ENCODE results near the gene CDK19.
"Not testable (repeated sequence)": the region's sequence is repeated elsewhere in the genome, so short reads cannot be mapped to it uniquely, and the experiment has no call there.

CDK19 gene

DNA sequence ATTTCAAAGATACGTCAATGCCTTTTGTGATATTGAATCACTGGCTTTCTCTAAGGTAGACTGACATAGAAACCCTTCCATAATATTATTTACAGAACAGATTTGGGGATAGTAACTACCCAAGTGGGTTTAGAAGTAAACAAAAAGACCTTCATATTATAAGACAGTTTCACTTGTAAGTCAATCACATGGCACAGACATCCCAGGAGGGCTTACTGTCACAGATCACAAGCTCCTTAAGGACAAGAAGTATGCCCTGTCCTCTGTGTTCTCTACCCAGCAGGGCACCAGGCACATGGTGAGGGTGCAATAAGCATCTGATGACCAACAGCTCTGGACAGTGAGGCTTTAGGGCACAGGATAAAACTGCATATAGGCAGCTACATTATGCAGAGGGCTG lies 203.0 kb downstream of the CDK19 start:
- peaks cover 15% of the 10 kb centered on the region for H3K4me1 ChIP-seq (ENCODE audit: control insufficient read depth, insufficient read depth, low read length)
- H3K4me3 ChIP-seq (ENCODE audit: low read depth, low read length): no peak overlapping the region
- no peak overlapping the region for H3K9ac ChIP-seq (ENCODE audit: low read depth, low read length)
- H3K9me3 ChIP-seq (ENCODE audit: control insufficient read depth, insufficient read depth, low read length): no peaks in the 10 kb centered on the region
- no peaks in the 10 kb centered on the region for H3K27me3 ChIP-seq (ENCODE audit: control insufficient read depth, insufficient read depth, low read length)
- H3K36me3 ChIP-seq (ENCODE audit: control insufficient read depth, insufficient read depth, low read length): no peaks in the 10 kb centered on the region

DNA sequence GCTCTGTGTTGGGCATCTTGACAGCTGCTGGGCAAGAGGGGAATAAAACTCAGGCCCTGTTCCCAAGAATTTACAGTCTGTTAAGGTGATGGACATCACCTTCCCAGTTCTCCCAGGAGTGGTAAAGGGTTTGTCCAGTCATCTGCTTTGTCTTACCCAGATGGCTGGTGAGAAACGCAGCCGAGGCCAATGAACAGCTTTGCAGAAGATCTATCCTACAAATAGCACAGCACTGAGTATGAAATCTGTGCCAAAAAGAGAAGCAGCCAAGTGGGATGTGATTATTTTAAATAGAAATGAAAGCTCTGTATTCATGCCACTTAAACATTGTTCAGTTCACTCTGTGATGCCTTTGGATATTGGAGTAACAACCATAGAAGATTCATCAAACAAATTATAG lies 206.2 kb downstream of the CDK19 start:
- no peaks in the 10 kb centered on the region for H3K27me3 ChIP-seq (ENCODE audit: control insufficient read depth, insufficient read depth, low read length)
- H3K4me1 ChIP-seq (ENCODE audit: control insufficient read depth, insufficient read depth, low read length): peaks cover 15% of the 10 kb centered on the region
- H3K36me3 ChIP-seq (ENCODE audit: control insufficient read depth, insufficient read depth, low read length): no peaks in the 10 kb centered on the region
- H3K9ac ChIP-seq (ENCODE audit: low read depth, low read length): no peak overlapping the region
- H3K4me3 ChIP-seq (ENCODE audit: low read depth, low read length): no peak overlapping the region
- H3K9me3 ChIP-seq (ENCODE audit: control insufficient read depth, insufficient read depth, low read length): no peaks in the 10 kb centered on the region

DNA sequence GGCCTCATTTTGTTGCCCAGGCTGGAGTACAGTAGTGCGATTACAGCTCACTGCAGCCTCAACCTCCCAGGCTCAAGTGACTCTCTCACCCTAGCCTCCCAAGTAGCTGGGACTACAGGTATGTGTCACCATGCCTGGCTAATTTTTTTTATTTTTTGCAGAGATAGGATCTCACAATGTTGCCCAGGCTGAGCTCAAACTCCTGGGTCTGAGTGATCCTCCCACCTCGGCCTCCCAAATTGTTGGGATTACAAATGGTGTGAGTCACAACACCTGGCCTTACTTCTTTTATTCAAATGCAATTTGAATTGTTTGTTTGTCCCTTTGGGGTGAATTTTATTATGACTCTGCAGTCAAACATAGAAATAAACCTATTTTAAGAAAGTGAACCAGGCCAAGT lies 207.1 kb downstream of the CDK19 start:
- Histone ChIP-seq H3K9ac (ENCODE audit: low read depth, low read length) (no peak overlapping the region), H3K27me3 (ENCODE audit: control insufficient read depth, insufficient read depth, low read length) (no peaks in the 10 kb centered on the region), H3K4me3 (ENCODE audit: low read depth, low read length) (no peak overlapping the region), H3K4me1 (ENCODE audit: control insufficient read depth, insufficient read depth, low read length) (peaks cover 15% of the 10 kb centered on the region), H3K9me3 (ENCODE audit: control insufficient read depth, insufficient read depth, low read length) (no peaks in the 10 kb centered on the region), H3K36me3 (ENCODE audit: control insufficient read depth, insufficient read depth, low read length) (no peaks in the 10 kb centered on the region)

DNA sequence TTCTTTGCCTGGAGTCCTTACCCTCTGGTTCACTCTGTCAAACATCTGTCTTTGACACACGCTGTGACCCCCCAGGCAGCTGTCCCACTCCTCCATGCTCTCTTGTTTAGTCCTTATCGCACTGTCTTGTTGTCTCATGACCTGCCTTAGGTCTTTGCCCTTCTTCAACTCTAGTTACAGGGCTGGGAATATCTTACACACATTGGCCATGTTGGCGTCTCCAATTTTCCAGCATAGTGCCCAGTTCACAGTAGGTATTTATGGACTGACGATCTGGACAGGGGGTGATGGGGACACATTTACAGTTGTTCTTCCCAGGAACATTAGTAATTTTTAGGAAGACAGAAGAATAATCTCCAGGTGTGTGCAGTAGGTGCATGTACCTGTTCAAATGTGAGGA lies 209.1 kb downstream of the CDK19 start:
- no peak overlapping the region for H3K4me3 ChIP-seq (ENCODE audit: low read depth, low read length)
- no peaks in the 10 kb centered on the region for H3K27me3 ChIP-seq (ENCODE audit: control insufficient read depth, insufficient read depth, low read length)
- no peaks in the 10 kb centered on the region for H3K4me1 ChIP-seq (ENCODE audit: control insufficient read depth, insufficient read depth, low read length)
- no peak overlapping the region for H3K9ac ChIP-seq (ENCODE audit: low read depth, low read length)
- no peaks in the 10 kb centered on the region for H3K9me3 ChIP-seq (ENCODE audit: control insufficient read depth, insufficient read depth, low read length)
- H3K36me3 ChIP-seq (ENCODE audit: control insufficient read depth, insufficient read depth, low read length): no peaks in the 10 kb centered on the region

DNA sequence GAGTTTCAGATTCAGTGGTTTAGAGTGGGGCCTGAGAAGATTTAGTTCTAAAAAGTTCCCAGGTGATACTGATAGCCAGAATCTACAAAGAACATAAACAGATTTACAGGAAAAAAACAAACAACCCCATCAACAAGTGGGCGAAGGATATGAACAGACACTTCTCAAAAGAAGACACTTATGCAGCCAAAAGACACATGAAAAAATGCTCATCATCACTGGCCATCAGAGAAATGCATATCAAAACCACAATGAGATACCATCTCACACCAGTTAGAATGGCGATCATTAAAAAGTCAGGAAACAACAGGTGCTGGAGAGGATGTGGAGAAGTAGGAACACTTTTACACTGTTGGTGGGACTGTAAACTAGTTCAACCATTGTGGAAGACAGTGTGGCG lies 214.6 kb downstream of the CDK19 start:
- not testable (repeated sequence) for H3K9me3 ChIP-seq (ENCODE audit: control insufficient read depth, insufficient read depth, low read length); H3K4me1 ChIP-seq (ENCODE audit: control insufficient read depth, insufficient read depth, low read length); H3K9ac ChIP-seq (ENCODE audit: low read depth, low read length); H3K36me3 ChIP-seq (ENCODE audit: control insufficient read depth, insufficient read depth, low read length); H3K4me3 ChIP-seq (ENCODE audit: low read depth, low read length); H3K27me3 ChIP-seq (ENCODE audit: control insufficient read depth, insufficient read depth, low read length)

DNA sequence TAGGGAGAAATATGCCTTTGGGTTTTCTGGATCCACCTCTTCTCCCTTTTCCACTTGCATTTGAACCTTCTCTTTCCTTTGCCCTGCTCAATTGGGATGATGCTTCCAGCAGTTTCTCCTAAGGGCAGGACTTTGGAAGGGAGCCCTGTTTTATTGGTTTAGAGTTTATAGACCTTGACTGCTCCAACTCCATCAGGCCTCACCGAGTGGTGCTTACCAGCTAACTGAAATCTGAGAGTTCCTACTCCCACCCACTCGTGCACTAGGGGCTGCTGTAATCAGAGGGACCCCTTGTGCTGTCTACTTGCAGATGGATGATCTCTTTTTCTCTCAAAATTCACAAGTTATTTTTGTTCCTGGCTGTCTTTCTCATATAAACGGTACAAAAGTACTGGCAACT lies 217.5 kb downstream of the CDK19 start:
- Histone ChIP-seq H3K27me3 (ENCODE audit: control insufficient read depth, insufficient read depth, low read length) (no peaks in the 10 kb centered on the region), H3K9ac (ENCODE audit: low read depth, low read length) (no peak overlapping the region), H3K4me1 (ENCODE audit: control insufficient read depth, insufficient read depth, low read length) (no peaks in the 10 kb centered on the region), H3K9me3 (ENCODE audit: control insufficient read depth, insufficient read depth, low read length) (no peaks in the 10 kb centered on the region), H3K36me3 (ENCODE audit: control insufficient read depth, insufficient read depth, low read length) (no peaks in the 10 kb centered on the region), H3K4me3 (ENCODE audit: low read depth, low read length) (no peak overlapping the region)

DNA sequence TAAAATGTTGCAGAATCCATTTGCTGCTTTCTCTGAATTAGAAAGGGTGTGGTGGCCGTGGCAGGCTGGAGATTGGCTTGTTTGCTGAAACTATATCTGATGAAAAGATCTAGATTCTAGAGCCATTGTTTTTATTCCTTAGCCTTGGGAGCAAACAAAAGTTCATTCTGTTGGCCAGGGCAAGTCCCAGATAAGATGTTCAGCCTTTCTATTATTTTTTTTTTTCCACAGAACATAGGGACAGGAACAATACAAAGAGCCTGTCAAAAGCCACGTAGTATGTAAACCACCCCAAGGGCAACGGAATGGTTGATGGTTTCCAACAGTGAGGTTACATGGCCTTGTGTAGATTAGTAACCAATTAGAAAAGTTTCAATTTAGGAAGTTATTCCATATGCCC lies 218.9 kb downstream of the CDK19 start:
- Histone ChIP-seq H3K4me1 (ENCODE audit: control insufficient read depth, insufficient read depth, low read length) (no peaks in the 10 kb centered on the region), H3K4me3 (ENCODE audit: low read depth, low read length) (no peak overlapping the region), H3K9ac (ENCODE audit: low read depth, low read length) (no peak overlapping the region), H3K36me3 (ENCODE audit: control insufficient read depth, insufficient read depth, low read length) (no peaks in the 10 kb centered on the region), H3K27me3 (ENCODE audit: control insufficient read depth, insufficient read depth, low read length) (no peaks in the 10 kb centered on the region), H3K9me3 (ENCODE audit: control insufficient read depth, insufficient read depth, low read length) (no peaks in the 10 kb centered on the region)

DNA sequence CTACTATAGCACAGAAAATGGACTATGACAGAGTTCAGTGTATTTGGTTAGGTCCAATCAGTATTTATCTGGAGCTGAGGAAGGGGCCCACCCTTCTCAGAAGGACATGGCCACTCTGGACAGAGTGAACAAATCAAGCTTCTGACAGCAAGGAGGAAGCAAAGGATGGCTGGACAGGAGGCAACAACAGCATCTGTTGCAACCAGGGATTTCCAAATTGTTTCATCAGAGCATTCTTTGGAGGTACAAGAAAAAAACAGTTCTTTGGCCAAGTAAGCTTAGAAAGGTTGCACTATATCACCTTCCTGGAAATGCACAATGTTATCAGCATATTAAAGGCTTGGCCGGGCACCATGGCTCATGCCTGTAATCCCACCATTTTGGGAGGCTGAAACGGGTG lies 220.2 kb downstream of the CDK19 start:
- Histone ChIP-seq H3K9me3 (ENCODE audit: control insufficient read depth, insufficient read depth, low read length) (no peaks in the 10 kb centered on the region), H3K27me3 (ENCODE audit: control insufficient read depth, insufficient read depth, low read length) (no peaks in the 10 kb centered on the region), H3K4me3 (ENCODE audit: low read depth, low read length) (no peak overlapping the region)

DNA sequence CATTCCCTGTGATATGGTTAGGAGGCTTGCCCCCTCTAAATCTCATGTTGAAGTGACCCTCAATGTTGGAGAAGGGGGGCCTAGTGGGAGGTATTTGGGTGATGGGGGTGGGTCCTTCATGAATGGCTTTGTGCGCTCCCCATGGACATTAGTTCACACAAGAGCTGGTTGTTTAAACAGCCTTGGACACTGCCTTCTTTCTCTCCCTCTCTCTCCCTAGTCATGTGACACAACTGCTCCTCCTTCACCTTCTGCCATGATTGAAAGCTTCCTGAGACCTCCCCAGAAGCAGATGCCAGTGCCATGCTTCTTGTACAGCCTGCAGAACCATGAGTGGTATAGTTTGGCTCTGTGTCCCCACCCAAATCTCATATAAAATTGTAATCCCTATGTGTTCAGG lies 221.6 kb downstream of the CDK19 start:
- H3K9ac ChIP-seq (ENCODE audit: low read depth, low read length): no peak overlapping the region
- H3K36me3 ChIP-seq (ENCODE audit: control insufficient read depth, insufficient read depth, low read length): no peaks in the 10 kb centered on the region
- no peak overlapping the region for H3K4me3 ChIP-seq (ENCODE audit: low read depth, low read length)
- H3K27me3 ChIP-seq (ENCODE audit: control insufficient read depth, insufficient read depth, low read length): no peaks in the 10 kb centered on the region
- no peaks in the 10 kb centered on the region for H3K4me1 ChIP-seq (ENCODE audit: control insufficient read depth, insufficient read depth, low read length)
- H3K9me3 ChIP-seq (ENCODE audit: control insufficient read depth, insufficient read depth, low read length): no peaks in the 10 kb centered on the region

More for the DNA sequence above, 220.2 kb downstream of the CDK19 start:
- Histone ChIP-seq H3K4me1 (ENCODE audit: control insufficient read depth, insufficient read depth, low read length) (no peaks in the 10 kb centered on the region), H3K9ac (ENCODE audit: low read depth, low read length) (no peak overlapping the region), H3K36me3 (ENCODE audit: control insufficient read depth, insufficient read depth, low read length) (no peaks in the 10 kb centered on the region)

DNA sequence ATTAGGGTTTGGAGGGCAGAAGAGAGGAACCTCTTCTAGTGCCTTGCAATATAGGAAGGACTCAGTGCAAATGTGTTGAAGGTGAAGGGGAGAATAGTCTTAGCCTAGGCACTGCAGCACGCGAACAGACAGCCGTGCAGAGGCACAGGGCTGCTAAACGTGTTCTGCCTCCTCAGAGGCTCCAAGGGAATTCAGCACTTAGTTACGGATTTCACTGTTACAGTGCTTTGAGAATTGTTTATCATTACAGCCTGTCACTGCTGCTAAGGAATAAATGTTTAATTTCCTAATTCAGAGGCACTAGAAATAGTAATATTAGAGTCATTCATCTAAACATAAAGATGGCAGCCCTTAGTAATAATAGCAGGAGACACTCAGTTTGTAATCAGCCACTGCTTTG lies 222.5 kb downstream of the CDK19 start:
- Histone ChIP-seq H3K4me3 (ENCODE audit: low read depth, low read length) (no peak overlapping the region), H3K4me1 (ENCODE audit: control insufficient read depth, insufficient read depth, low read length) (no peaks in the 10 kb centered on the region), H3K27me3 (ENCODE audit: control insufficient read depth, insufficient read depth, low read length) (no peaks in the 10 kb centered on the region), H3K9ac (ENCODE audit: low read depth, low read length) (no peak overlapping the region), H3K36me3 (ENCODE audit: control insufficient read depth, insufficient read depth, low read length) (no peaks in the 10 kb centered on the region), H3K9me3 (ENCODE audit: control insufficient read depth, insufficient read depth, low read length) (no peaks in the 10 kb centered on the region)

DNA sequence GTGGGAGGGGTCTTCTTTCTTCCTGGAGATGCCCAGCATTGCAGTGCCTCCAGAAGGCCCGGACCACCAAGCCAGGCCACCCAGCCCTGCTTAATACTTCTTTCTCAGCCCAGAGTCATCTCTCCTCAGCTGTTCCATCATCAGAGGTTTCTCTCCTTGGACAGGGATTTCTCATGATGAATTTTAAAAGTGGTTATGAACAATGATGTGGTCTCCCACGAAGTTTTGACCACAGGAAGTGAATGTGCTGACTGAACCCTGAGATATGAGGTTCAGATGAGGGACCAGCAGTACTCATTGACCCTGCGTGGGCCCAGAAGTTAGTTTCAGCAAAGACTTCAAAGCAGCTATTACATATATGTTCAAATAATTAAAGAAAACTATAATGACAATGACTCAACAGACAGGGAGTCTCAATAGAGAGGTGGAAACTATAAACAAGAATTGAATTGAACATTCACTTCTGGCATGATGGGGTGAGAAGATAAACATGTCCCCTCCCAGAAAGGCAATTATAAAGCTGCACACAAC lies 224.4 kb downstream of the CDK19 start:
- Histone ChIP-seq H3K36me3 (ENCODE audit: control insufficient read depth, insufficient read depth, low read length) (no peaks in the 10 kb centered on the region), H3K4me3 (ENCODE audit: low read depth, low read length) (no peak overlapping the region), H3K27me3 (ENCODE audit: control insufficient read depth, insufficient read depth, low read length) (no peaks in the 10 kb centered on the region), H3K4me1 (ENCODE audit: control insufficient read depth, insufficient read depth, low read length) (no peaks in the 10 kb centered on the region), H3K9me3 (ENCODE audit: control insufficient read depth, insufficient read depth, low read length) (no peaks in the 10 kb centered on the region), H3K9ac (ENCODE audit: low read depth, low read length) (no peak overlapping the region)

DNA sequence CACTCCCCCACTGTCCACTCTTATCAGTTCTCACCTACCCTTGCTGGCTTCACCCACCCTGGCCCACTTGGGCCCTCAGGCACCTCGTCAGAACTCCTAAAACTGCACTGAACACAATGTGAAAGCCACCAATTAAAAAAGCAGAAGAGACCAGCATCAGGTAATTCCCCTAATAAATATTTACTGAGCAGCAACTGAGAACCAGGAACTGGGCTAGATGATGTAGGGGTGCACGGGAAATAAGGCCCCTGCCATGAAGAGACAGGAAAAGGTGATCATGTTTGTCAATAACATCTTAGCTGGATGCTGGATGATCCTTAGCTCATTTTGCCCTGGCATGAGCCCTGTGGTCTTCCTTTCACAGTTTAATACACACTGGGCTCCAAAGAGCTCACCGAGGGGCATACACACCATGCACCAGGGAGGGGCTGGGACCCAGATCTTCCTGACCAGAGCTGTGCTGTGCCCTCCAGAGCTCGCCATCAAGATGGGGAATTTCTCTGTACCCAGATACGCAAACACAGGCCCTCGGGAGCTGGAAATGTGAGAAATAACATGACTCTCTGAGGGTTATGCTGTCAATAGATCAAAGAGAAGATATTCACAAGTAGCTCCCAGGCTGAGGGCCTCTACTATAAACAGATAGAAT lies 225.3 kb downstream of the CDK19 start:
- Histone ChIP-seq H3K9ac (ENCODE audit: low read depth, low read length) (no peak overlapping the region), H3K9me3 (ENCODE audit: control insufficient read depth, insufficient read depth, low read length) (no peaks in the 10 kb centered on the region), H3K36me3 (ENCODE audit: control insufficient read depth, insufficient read depth, low read length) (no peaks in the 10 kb centered on the region), H3K4me3 (ENCODE audit: low read depth, low read length) (no peak overlapping the region), H3K4me1 (ENCODE audit: control insufficient read depth, insufficient read depth, low read length) (no peaks in the 10 kb centered on the region), H3K27me3 (ENCODE audit: control insufficient read depth, insufficient read depth, low read length) (no peaks in the 10 kb centered on the region)
